Measurements from ENCODE around the gene SRRM4. TPM values are rescaled to one million over a fixed set of nuclear protein-coding genes. Genes with fewer than 3 reads are reported as not detected.

Gene SRRM4
- total RNA-seq, 1 experiment from 2014 or later = 1.4 TPM

GRCh38 chr12:119176267-119177055, 195.1 kb downstream of the SRRM4 start:
- H4K8ac ChIP-seq (replicated peaks; ENCODE audit: insufficient read length, low read depth, low read length) = no peak overlapping the region
- H2BK120ac ChIP-seq (ENCODE audit: low read depth, low read length, poor library complexity, severe bottlenecking) = no peak overlapping the region
- H4K20me1 ChIP-seq (ENCODE audit: control insufficient read depth, insufficient read depth, insufficient read length) = no peaks in the 10 kb centered on the region
- no peak overlapping the region for H3T11ph ChIP-seq (ENCODE audit: low read length)
- H3K18ac ChIP-seq (ENCODE audit: insufficient read length, low read depth, low read length) = peak overlapping the region; percentile 46
- peaks cover 3% of the 10 kb centered on the region; the same call in 1 of the 2 replicates for H3K4me1 ChIP-seq (ENCODE audit: insufficient read depth, low read length)
- no peak overlapping the region for H3K27ac ChIP-seq (ENCODE audit: insufficient read length, low read depth, low read length)
- H3K27ac Mint-ChIP-seq = peak overlapping the region; percentile 38 to 74 (median 59); a peak in 4 of 7 replicates
- H2BK12ac ChIP-seq (ENCODE audit: insufficient read length, low read depth, low read length) = no peak overlapping the region
- peak overlapping the region in 1 of 2 experiments; percentile 44; a peak in 2 of 5 replicates for H3K4me3 Mint-ChIP-seq
- no peaks in the 10 kb centered on the region for H3K9me3 Mint-ChIP-seq
- no CpG with 5 or more reads among the region's 21 CpGs for whole genome bisulfite sequencing (ENCODE audit: extremely low coverage, insufficient read length, low lambda C conversion rate)
- H3K79me2 ChIP-seq (ENCODE audit: insufficient read depth, low read length) = no peaks in the 10 kb centered on the region
- H3K56ac ChIP-seq (ENCODE audit: insufficient read length, low read depth, low read length) = no peak overlapping the region
- H3K23me2 ChIP-seq (ENCODE audit: insufficient read length, low read depth, low read length, poor library complexity, severe bottlenecking) = peaks cover 6% of the 10 kb centered on the region
- H2BK15ac ChIP-seq (ENCODE audit: low read depth, low read length) = no peak overlapping the region
- peaks cover 7% of the 10 kb centered on the region for H3K27me3 Mint-ChIP-seq (ENCODE audit: low read depth)
- no peak overlapping the region for H2AFZ ChIP-seq (ENCODE audit: low read length)
- no peaks in the 10 kb centered on the region for H3K79me1 ChIP-seq (ENCODE audit: insufficient read depth, low read depth, low read length, poor library complexity, severe bottlenecking)
- no peak for TF ChIP-seq CTCF (conservative IDR thresholded peaks at IDR 0.05)
- H3K9ac ChIP-seq (ENCODE audit: extremely low read depth, insufficient read length, low read length) = no peak overlapping the region
- H3K4me2 ChIP-seq (ENCODE audit: insufficient read depth, insufficient read length, low read length) = no peak overlapping the region
- H4K5ac ChIP-seq (ENCODE audit: insufficient read length, low read depth, low read length) = no peak overlapping the region
- no peaks in the 10 kb centered on the region for H3K9me3 ChIP-seq (ENCODE audit: control insufficient read depth, low read depth, low read length)
- no peak overlapping the region for H3K23ac ChIP-seq (ENCODE audit: insufficient read length, low read depth, low read length)
- H3K4me1 Mint-ChIP-seq = peaks cover 56 to 65% of the 10 kb centered on the region in 2 experiments
- no peak overlapping the region for H2AK5ac ChIP-seq (ENCODE audit: insufficient read length, low read length)
- no peak overlapping the region for H3K4ac ChIP-seq (ENCODE audit: low read depth, low read length)
- no peak overlapping the region for H2BK20ac ChIP-seq (ENCODE audit: low read depth, low read length, poor library complexity, severe bottlenecking)
- H3K27me3 ChIP-seq (ENCODE audit: insufficient read depth, low read length) = no peaks in the 10 kb centered on the region
- no peak overlapping the region; the same call in 1 of the 2 replicates for H3K14ac ChIP-seq (ENCODE audit: insufficient read depth, low read length)
- no peaks in the 10 kb centered on the region for H3K36me3 Mint-ChIP-seq (ENCODE audit: insufficient read depth in 1 of 3, low read depth in 3 of 3)
- no peak overlapping the region for H2BK5ac ChIP-seq (ENCODE audit: insufficient read length, low read length)
- no peak overlapping the region for H4K91ac ChIP-seq (ENCODE audit: insufficient read length, low read depth, low read length)
- peak; percentile 64 for DNase-seq

Measured in H9 (cell line).